Stimulated activated naive CD8-positive, alpha-beta T cell treated with anti-CD3 and anti-CD28 coated beads, Interleukin-15, Interleukin-2, amounts not matched to agents 100 ng/mL and 50 ng/mL, for 24 hours (primary cell): Measurements from ENCODE around the gene CARD10.
"Not testable (repeated sequence)": the region's sequence is repeated elsewhere in the genome, so short reads cannot be mapped to it uniquely, and the experiment has no call there.

Source experiments
- H3K27ac Mint-ChIP-seq: one replicate; pipeline ENCODE4 v1.8.0; 2021; ENCODE audit warnings: mild to moderate bottlenecking, mixed read lengths
- H3K27me3 Mint-ChIP-seq: one replicate; pipeline ENCODE4 v1.8.0; 2021; ENCODE audit warnings: mixed read lengths
- H3K36me3 Mint-ChIP-seq: one replicate; pipeline ENCODE4 v1.8.0; 2021; ENCODE audit warnings: low read depth, mixed read lengths
- H3K4me1 Mint-ChIP-seq: one replicate; pipeline ENCODE4 v1.8.0; 2021; ENCODE audit warnings: low read depth, mixed read lengths
- H3K4me3 Mint-ChIP-seq: one replicate; pipeline ENCODE4 v1.8.0; 2021; ENCODE audit warnings: mild to moderate bottlenecking, mixed read lengths
- H3K9me3 Mint-ChIP-seq: one replicate; pipeline ENCODE4 v1.8.0; 2021; ENCODE audit warnings: mixed read lengths

Gene CARD10

DNA sequence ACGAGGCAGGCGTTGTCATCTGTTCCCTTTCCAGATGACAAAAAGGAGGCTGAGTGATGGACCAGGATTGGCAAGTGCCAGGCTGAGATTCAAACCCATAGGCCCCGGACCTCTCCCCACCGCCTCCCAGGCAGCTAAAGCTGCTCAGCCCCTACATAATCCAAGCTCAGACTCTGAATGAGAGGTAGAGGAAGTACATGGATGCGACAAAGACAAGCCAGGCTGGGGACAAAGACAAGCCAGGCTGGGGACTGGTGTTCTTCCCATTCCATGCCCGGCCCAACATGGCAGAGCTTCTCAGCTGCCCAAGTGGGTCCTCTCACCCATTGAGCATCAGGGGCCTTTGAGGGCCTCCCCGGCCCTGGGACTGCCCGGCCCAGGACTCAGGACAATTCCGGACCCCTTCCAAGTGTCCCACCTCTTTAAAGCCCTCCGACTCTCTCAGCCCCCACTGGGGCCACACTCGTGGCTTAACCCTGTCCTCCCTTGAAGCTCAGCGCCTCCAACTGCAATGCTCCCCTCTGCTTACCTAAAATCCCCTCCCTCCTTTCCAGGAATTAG, 37.8 kb downstream of the CARD10 start:
- Mint-ChIP-seq H3K4me1 (peaks cover 32% of the 10 kb centered on the region), H3K27me3 (no peaks in the 10 kb centered on the region), H3K4me3 (no peak overlapping the region), H3K9me3 (no peaks in the 10 kb centered on the region), H3K27ac (peak overlapping the region; percentile 99), H3K36me3 (peaks cover 58% of the 10 kb centered on the region)

DNA sequence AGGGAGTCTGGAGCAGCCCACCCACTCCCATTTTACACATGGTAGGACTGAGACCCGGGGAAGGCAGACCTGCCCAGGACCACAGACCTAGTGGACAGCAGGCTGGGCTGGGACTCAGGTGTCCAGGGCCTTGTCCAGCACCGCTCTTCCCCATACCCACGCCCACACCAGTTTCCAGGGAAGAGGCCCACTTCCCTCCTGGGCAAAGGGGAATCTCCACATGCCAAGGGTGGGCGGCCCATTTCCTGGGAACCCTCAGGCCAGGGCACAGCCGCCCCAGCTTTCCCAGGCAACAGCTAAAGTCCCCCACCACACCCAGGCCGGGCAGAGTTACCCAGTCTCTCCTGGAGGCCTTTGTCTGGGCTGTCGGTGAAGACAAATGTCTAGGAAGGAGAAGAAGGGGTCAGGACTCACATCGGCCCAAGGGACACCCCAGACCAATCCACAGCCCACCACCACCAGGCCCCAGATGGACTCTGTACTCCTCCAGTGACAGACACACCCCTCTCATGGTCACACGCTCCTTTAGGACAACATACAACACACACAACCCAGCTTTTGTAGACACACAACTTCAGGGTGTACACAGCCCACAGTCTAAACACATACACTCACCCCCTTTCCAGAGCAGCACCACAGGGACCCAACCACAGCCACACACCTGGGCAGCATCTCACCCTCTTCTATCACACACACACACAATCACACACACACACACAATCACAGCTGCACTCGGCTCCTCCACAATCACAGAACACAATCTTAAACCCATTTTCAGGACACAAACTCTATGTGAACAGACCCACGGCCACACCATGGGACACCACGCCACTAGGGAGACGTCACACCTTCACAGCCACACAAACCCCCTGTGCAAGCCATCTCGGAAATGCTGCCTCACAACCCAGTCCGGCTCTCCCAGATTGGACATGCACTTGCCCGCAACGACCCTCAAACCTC, 38.5 kb downstream of the CARD10 start:
- Mint-ChIP-seq H3K36me3 (peaks cover 65% of the 10 kb centered on the region), H3K4me1 (peaks cover 30% of the 10 kb centered on the region), H3K27ac (peak overlapping the region; percentile 56), H3K4me3 (no peak overlapping the region), H3K27me3 (no peaks in the 10 kb centered on the region), H3K9me3 (no peaks in the 10 kb centered on the region)

DNA sequence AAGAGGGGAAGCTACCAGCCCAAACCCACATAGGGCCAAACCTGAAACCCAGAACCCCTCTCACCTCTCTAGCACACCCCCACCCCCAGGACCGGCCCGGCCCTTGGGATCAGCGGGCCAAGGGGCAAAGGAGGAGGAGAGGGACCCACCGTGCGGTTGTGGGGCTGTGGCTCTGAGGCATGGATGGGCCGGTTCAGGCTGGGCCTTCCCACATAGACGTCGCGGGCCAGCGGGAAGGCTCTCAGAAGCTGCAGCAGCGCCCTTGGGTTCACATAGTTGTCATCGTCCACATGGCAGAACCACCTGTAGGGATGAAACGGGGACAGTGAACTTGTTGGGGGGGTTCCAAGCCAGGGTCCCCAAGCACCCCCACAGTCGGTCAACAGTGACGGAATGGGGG, 40.0 kb downstream of the CARD10 start:
- H3K27ac Mint-ChIP-seq: no peak overlapping the region
- peaks cover 61% of the 10 kb centered on the region for H3K36me3 Mint-ChIP-seq
- H3K27me3 Mint-ChIP-seq: no peaks in the 10 kb centered on the region
- H3K4me3 Mint-ChIP-seq: no peak overlapping the region
- H3K4me1 Mint-ChIP-seq: peaks cover 30% of the 10 kb centered on the region
- no peaks in the 10 kb centered on the region for H3K9me3 Mint-ChIP-seq

DNA sequence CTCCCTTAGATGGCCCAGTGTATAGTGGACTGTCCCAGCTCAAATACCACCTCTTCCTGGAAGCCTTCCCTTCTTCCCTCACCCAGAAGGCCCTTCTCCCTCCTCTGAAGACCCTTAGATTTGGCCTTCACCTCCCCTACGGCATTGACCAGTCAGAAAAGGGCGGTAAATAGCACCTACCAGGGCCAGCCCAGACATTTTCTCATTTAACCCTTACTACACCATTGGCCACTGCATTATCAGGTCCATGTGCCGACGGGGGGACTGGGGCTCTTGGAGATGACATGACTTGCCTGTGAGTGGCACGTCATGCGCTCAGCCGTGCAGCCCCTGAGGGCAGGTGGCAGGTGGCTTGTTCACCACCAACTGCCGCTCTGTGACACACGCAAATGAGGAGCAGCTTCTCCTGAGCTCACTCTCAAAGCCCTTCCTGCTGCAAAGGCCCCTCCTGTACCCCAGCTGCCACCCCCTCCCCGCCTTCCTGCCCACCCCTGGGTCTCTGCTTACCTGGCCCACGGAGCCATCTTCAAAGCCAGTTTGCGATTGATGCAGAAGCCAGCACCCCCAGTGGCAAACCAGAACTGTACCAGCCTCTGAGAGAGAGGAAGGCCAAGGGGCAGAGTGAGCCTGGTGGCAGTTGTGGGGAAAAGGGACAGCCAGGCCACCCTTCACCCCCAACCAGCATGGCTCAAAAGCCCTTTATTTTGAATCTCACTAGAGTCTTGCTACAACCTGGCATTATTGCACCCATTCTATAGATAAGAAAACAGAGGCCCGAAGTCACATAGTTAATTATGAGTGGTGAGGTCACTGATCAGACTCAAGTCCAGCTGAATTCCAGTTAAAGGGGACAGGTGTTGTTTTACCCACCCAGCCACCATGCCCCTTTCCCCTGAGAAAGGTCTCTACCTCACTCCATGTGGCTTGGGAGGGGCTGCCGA, 42.6 kb downstream of the CARD10 start:
- no peak overlapping the region for H3K4me3 Mint-ChIP-seq
- no peak overlapping the region for H3K27ac Mint-ChIP-seq

DNA sequence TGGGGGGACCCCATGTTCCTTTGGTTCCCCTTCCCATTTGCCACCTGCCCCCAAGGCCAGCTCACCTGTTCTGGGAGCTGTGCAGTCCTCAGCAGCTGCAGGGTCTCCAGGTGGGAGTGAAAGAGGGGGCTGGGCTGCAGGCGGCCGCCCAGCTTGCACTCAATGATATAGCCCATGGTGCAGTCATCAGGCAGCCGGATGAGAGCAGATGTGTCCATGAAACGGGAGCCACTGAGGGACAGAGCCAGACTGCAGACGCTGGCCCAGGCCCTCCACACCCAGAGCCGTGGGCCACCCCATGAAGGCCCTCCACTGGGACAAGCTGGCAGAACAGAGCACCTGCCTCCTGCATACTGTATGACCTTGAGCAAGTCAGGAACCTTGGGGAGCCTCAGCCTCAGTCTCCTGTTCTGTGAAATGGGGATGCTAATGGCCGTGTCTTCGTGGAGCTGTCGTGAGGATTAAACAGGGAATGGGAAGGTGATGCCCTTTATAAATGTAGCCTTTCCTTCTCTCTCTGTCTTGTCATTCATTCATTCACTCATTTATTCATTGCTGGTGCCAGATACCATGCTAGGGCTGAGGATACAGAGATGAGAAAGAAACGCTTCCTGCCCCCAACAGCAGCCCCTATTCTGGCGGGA, 44.6 kb downstream of the CARD10 start:
- Mint-ChIP-seq H3K4me3 (no peak overlapping the region), H3K9me3 (no peaks in the 10 kb centered on the region), H3K27me3 (no peaks in the 10 kb centered on the region), H3K36me3 (peaks cover 57% of the 10 kb centered on the region), H3K4me1 (no peaks in the 10 kb centered on the region), H3K27ac (no peak overlapping the region)

More for the DNA sequence above, 42.6 kb downstream of the CARD10 start:
- Mint-ChIP-seq H3K9me3 (no peaks in the 10 kb centered on the region), H3K36me3 (peaks cover 52% of the 10 kb centered on the region), H3K27me3 (no peaks in the 10 kb centered on the region), H3K4me1 (peaks cover 8% of the 10 kb centered on the region)

DNA sequence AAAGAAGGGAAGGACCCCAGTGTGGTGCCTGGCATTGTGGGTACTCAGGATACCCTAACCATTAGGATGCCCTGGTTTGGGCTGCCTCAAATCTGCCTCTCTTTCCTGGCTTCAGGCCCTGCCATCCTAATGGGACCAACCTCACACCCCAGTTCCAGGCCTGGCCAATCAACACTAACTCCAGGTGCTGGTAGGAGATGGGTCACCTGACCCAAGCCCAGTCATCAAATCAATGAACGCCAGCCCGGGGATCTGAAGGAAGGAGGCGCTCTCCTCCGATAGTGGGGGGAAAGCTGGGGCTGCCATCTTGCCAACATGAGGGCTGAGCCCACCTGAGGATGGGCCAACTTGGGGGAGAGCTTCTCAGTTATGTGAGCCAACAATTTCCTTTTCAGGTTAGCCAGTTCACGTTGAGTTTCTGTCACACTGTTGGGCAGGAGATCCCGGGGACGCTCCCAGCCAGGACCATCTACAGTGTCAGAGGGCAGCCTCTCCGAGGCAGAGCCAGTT, 45.7 kb downstream of the CARD10 start:
- Mint-ChIP-seq H3K4me1 (no peaks in the 10 kb centered on the region), H3K4me3 (no peak overlapping the region), H3K36me3 (peaks cover 53% of the 10 kb centered on the region), H3K9me3 (no peaks in the 10 kb centered on the region), H3K27me3 (no peaks in the 10 kb centered on the region), H3K27ac (no peak overlapping the region)

DNA sequence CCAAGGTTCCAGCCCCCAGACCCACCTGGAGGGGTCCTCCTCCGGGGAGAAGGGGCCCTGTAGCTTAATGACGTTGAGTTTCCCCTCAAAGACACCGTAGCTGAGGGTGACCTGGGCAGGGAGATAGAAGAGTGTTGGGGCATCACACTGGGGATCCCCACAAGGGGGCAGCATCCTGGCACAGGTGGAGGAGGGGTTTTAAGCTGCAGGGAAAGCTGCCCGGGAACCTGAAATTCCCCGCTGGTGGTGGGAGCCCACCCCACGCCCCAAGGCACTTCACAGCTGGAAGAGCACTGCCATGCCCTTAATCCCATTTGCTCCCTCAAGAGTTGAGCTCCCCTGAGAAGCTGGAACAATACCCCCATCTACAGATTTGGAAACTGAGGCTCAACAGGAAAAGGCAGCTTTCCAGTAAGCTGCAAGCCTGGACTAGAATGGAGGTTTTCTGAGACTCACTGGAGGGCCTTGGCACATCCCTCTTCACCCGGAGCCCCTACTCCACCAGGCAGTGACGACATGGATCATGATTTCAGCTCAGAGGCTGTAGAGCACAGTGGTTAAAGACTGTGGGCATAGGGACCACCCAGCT, 46.7 kb downstream of the CARD10 start:
- H3K27me3 Mint-ChIP-seq: no peaks in the 10 kb centered on the region
- no peaks in the 10 kb centered on the region for H3K9me3 Mint-ChIP-seq
- no peak overlapping the region for H3K4me3 Mint-ChIP-seq
- H3K27ac Mint-ChIP-seq: peak overlapping the region; percentile 21
- no peaks in the 10 kb centered on the region for H3K4me1 Mint-ChIP-seq
- H3K36me3 Mint-ChIP-seq: peaks cover 59% of the 10 kb centered on the region

DNA sequence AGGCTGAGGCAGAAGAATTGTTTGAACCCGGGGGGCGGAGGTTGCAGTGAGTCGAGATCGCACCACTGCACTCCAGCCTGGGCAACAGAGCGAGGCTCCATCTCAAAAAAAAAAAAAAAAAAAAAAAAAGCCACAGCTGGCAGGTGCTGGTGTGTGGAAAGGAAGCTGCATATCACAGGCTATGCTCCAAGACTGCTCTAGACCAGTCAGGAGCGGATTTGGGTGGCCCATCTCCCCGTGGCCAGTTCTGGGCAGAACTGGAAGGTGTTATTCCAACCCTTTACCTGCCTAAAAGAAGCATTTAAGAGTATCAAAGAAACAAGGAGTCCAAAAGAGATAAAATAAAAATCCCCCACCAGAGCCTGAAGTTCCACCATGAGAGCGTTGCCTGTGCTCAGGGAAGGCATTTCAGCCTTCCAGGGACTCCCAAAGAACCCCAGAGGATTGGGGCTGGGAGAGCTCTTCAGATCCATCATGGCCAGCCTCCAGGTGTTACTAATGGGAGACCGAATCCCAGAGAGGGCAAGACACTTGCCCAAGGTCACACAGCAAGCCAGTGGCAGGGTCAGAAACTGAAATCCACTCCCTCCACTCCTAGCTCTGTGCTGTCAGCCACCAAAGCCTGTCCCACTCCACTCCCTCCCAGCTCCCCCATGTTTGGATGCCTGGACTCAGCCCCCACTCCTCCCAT, 47.3 kb downstream of the CARD10 start:
- Mint-ChIP-seq H3K36me3 (peaks cover 52% of the 10 kb centered on the region), H3K27me3 (no peaks in the 10 kb centered on the region), H3K9me3 (no peaks in the 10 kb centered on the region), H3K4me1 (no peaks in the 10 kb centered on the region), H3K4me3 (no peak overlapping the region), H3K27ac (no peak overlapping the region)

DNA sequence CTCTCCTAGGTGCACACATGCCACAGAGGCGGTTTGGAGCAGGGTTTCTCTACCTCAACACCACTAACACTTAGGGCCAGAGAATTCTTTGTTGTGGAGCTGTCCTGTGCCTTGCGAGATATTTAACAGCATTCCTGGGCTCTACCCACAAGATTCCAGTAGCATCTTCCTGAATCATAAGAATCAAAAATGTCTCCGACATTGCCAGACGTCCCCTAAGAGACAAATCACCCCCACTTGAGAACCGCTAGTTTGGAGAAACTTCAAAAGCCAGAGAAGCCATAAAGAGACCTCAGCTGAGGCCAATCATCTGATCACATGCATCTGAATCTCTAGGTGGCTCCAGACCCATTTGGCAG, 49.1 kb downstream of the CARD10 start:
- H3K27ac Mint-ChIP-seq: no peak overlapping the region
- H3K36me3 Mint-ChIP-seq: peaks cover 55% of the 10 kb centered on the region
- peaks cover 2% of the 10 kb centered on the region for H3K4me1 Mint-ChIP-seq
- no peaks in the 10 kb centered on the region for H3K27me3 Mint-ChIP-seq
- H3K4me3 Mint-ChIP-seq: no peak overlapping the region
- H3K9me3 Mint-ChIP-seq: no peaks in the 10 kb centered on the region

DNA sequence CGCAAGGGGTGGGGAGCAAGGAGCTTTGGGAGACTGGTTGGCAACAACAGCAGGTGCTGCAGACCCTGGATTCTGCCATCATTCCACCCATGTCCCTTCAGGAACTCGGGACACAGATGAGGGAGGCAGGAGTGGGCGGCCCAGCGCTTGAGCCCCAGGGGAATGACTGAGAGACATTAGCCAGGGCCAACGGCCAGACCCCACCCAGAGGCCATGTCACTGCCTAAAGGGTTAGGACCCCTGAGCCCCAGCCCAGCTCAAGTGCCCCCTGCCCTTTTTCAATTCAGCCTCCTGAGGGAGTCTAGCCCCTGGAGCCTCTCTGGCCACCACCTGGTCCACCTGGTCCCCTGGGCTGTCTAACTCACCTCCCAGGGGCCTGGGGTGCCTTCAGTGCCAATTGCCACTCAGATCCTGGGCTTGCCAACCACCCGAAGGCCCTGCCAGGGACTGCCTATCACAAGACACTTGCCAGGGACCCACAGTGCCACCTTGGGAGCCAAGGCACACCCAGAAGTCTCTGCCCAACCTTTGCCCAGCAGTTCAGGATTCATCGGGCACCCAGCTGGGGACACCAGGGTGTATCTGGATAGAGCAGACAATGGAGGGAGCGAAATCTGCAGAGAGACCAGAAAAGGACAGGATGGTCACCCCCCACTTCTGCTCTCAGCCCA, 49.7 kb downstream of the CARD10 start:
- Mint-ChIP-seq H3K27ac (no peak overlapping the region), H3K9me3 (no peaks in the 10 kb centered on the region), H3K4me3 (no peak overlapping the region), H3K27me3 (no peaks in the 10 kb centered on the region), H3K4me1 (peaks cover 4% of the 10 kb centered on the region), H3K36me3 (peaks cover 51% of the 10 kb centered on the region)

DNA sequence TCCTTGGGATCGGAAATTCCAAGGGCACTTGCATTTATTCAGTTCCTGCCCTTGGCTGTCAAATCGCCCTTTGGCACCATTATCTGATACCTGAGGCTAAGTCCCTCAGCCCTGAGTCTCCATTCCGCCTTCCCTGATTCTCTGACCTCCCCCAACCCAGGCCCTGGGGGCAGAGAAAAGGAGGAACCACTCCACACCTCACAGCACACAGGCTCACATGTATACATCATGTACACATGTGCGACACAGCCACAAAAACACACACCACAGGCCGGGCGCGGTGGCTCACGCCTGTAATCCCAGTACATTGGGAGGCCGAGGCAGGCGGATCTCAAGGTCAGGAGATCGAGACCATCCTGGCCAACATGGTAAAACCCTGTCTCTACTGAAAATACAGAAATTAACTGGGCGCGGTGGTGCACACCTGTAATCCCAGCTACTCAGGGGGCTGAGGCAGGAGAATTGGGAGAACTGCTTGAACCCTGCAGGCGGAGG, 51.0 kb downstream of the CARD10 start:
- not testable (repeated sequence) for H3K27ac Mint-ChIP-seq, H3K4me3 Mint-ChIP-seq, H3K9me3 Mint-ChIP-seq, H3K4me1 Mint-ChIP-seq, H3K27me3 Mint-ChIP-seq
- peaks cover 50% of the 10 kb centered on the region for H3K36me3 Mint-ChIP-seq

DNA sequence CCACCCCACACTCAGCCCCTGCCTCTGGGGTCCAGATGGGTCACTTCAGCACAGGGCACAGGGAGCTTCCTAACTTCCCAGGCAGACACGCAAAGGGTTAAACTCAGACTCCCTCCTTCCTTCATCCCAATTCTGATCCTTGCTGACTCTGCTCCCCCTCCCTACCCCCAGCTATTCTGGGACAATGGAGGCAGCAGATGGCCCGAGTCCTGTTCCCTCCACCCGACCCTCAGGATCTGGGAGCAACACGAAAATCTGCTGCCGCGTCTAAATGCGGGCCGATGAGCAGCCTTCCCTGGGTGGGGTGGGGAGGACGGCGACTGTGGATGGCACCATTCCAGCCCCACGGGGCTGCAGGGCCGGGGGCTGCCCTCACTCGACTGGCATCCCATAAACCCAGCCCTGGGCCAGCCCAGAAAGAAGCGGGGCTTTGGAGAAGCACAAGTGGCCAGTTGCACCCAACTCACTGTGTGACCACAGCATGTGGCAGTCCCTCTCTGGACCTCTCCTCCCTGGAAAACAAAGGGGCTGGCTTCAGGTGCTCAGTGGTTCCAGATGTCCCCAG, 51.7 kb downstream of the CARD10 start:
- H3K27me3 Mint-ChIP-seq: no peaks in the 10 kb centered on the region
- H3K9me3 Mint-ChIP-seq: no peaks in the 10 kb centered on the region
- H3K36me3 Mint-ChIP-seq: peaks cover 44% of the 10 kb centered on the region
- no peak overlapping the region for H3K4me3 Mint-ChIP-seq
- no peak overlapping the region for H3K27ac Mint-ChIP-seq
- peaks cover 6% of the 10 kb centered on the region for H3K4me1 Mint-ChIP-seq

DNA sequence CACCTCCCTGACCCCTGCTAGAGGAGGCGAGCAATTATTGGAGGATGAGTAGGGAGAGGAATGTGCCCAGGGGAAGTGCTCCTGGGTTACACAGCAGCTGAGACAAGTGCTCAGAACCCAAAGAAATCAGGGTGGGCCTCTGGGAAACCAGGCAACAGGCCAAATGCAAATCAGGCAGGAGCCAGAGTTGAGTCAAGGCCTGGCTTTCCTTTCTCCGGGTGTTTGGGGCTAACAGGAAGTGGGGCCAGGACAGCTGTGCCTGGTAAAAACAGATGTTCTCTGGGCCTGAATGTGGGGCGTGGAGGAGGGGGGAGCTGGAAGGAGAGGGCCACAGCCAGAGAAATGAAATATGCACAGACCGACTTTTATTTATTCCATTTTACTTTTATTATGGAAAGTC, 55.0 kb downstream of the CARD10 start:
- Mint-ChIP-seq H3K36me3 (peaks cover 38% of the 10 kb centered on the region), H3K9me3 (no peaks in the 10 kb centered on the region), H3K4me3 (no peak overlapping the region), H3K27ac (no peak overlapping the region), H3K27me3 (no peaks in the 10 kb centered on the region), H3K4me1 (peaks cover 6% of the 10 kb centered on the region)
